HG03457 (cell line): ENCODE measurements around the gene KLRF1.
"Not testable (repeated sequence)": the region's sequence is repeated elsewhere in the genome, so short reads cannot be mapped to it uniquely, and the experiment has no call there.

Experiments
- ATAC-seq: cut with Tn5 transposase; IDR thresholded peaks from one replicate; pipeline ENCODE4 v1.9.1; 2021; ENCODE audit warnings: moderate number of reproducible peaks; ENCODE audit not compliant: unreplicated experiment

The KLRF1 gene

DNA sequence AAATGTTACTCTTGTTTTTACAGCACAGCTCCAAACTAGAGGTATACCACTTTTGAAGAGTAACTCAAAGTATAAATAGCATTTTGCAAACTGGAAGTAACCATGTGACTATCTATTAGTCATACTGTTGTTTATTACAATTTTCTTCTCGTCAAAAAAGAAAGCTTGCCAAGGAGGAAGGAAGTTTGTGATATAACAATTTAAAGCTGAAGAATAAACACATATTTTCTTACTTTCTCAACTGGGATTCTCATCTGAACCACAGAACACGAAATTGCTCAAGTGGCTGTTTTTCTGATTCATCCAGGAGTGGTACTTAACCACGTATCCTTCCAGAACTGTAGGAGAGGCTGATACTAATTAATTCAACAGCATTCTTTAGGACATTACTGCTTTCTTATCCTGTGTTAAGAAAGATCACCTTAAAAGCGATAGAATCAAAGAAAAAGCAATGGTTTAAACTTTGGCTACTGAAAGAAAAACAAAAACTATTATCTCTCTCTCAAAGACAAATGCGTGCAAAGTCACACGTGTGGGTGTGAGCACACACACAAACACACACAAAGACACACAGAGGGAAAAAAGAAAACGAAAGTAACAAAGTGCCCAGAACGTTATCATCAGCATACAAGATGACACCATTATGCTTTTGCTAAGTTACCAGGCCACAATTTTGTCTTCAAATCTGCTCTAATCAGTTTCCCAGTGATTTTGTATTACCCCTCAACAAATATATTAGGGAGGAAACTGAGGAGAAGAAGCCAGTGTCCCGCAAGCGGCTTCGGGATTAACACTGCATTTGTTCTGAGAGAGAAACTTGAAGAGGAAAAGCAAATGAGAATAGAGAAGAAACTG, 42.3 kb downstream of the KLRF1 start, which contains the start of gene CLEC2B:
TSS of gene CLEC2B (minus strand) at position 48 of the 855 bp plus-strand sequence.
- peak; percentile 39 for ATAC-seq

DNA sequence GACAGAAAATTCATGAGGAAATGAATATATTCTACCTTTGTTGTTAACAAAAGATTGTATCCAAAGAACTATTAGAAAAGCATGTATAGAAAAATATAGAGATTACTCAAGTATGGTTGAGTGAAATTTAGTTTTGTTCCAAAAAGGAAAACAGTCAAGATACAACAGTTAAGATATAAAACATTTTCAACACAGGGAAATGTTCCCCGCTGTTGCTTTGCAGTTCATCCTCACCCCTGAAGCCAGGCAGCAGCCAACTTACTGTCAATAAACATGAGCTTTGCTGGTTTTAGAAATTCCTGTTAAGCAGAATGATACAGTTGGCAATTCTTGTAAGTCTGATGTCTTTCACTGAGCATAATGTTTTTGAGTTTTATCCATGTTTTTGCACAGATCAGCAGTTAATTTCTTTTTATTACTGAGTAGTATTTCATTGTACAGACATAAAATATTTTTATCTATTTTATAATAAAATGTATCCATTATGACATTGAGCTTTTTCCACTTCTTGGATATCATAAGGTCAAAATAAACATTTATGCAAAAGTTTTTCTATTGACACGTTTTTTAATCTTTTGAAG, 43.1 kb downstream of the KLRF1 start:
- no peak for ATAC-seq

DNA sequence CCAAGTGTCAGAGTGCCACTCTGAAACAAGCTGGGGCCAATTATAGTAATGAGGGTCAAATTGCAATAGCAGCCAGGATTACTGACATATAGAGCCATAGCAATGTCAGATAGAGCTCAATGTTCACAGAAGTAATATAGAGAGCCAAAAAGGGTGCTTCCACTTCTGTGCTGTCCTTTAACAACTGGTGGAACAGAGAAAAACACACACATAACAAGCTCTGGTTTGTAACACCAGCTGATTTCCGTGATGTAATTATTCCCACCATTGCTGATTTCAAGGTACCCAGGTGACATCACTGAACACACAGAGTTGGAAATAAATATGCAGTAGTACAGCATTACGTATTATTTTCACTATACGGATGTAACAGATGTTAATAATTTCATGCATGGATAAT, 44.9 kb downstream of the KLRF1 start:
- ATAC-seq = no peak

DNA sequence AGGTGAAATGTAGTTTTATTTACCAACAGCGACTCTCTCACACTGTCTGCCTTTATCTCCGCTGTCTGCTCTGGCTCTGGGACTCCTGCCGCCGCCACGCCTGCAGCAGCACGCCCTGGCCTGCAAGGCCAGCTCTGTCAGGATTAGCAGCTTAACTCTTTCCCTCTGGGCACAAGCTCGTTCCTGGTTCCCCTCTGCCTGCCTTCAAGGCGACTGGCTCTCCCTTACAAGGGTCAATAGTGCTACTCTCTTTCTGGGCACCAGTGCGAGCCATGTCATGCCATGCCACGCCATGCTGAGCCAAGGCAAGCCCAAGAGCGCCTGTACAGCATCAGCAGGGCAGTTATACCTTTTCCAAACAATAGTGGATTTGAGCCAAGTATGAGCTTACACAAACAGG, 45.5 kb downstream of the KLRF1 start:
- no peak for ATAC-seq

- not testable (repeated sequence) for ATAC-seq
These were observed 48.8 kb downstream of the KLRF1 start for GRCh38 chr12:9876120-9876519.

DNA sequence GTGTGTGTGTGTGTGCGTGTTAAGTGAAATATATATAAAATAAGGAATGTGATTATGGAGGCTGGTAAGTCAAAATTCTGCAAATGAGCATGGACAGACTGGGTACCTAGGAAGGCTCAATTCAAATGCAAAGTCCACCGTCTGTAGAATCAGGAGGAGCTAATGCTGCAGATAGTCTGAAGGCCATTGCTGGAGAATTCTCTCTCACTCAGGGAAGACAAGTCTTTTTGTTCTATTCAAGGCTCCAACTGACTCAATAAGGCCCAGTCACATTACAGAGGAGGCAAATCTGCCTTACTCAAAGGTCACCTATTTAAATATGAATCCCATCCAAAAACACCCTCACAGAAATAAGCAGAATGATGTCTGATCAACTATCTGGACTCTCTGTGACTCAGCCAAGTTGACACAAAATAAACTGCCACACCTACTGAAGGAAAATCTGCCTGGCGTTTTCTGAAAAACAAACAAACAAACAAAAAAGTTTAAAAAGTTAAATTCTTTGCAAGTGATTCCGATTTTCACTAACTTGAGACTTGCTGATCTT, 53.3 kb downstream of the KLRF1 start:
- no peak for ATAC-seq

GRCh38 chr12:9881246-9881645, 54.0 kb downstream of the KLRF1 start, which contains the start of gene KLRF2:
Gene KLRF2, plus strand, starts transcription at chr12:9881489. Its CDS starts 107 bp downstream, at chr12:9881596.
- ATAC-seq = no peak

DNA sequence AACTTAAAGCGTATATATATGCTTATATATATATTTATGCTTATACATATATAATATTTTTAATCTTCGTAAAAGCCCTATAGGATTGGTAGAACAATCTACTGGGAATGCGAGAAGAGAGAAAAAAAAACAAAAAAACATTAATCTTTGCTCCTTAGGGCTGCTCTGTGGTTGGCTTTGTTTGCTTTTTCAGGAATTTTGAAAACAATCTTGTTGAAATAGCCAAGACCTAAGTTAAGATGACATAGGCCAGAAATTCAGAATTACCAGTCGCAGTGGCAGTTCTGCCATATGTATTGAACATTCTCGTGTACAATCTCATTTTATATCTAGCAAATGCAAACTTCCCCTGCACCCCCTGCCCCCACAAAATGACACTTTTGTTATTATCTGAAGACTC, 54.7 kb downstream of the KLRF1 start:
- no peak for ATAC-seq

GRCh38 chr12:9883175-9883574, 55.9 kb downstream of the KLRF1 start:
- no peak for ATAC-seq

GRCh38 chr12:9888665-9889273, 61.5 kb downstream of the KLRF1 start:
- no peak for ATAC-seq
